Transverse colon (tissue), 4 donors: ENCODE data around the gene MS4A4E. TPM values are rescaled to one million over a fixed set of nuclear protein-coding genes. Genes with fewer than 3 reads are reported as not detected.

Source experiments
- DNase-seq: peaks from one replicate; pipeline ENCODE4 v3.0.0-alpha.2; 2019
- H3K27ac ChIP-seq, 4 donors: fragments of 200-600 bp; sonication (generic); 2 replicates each; pipeline ENCODE4 v1.5.1; 2016 to 2018; ENCODE audit warnings: inconsistent platforms in 4 of 4
- H3K27me3 ChIP-seq: fragments of 200-600 bp; sonication (generic); 2 replicates; pipeline ENCODE4 v1.5.1; 2017; ENCODE audit warnings: inconsistent platforms
- H3K36me3 ChIP-seq, 4 donors: fragments of 200-600 bp; sonication (generic); 2 replicates each; pipeline ENCODE4 v1.5.1; 2017 to 2019; ENCODE audit warnings: inconsistent platforms in 4 of 4
- H3K4me1 ChIP-seq, 4 donors: fragments of 200-600 bp; sonication (generic); 2 replicates each; pipeline ENCODE4 v1.5.1; 2017 to 2020; ENCODE audit warnings: inconsistent platforms in 4 of 4
- H3K4me3 ChIP-seq, 4 donors: fragments of 200-600 bp; sonication (generic); 1 replicate in 1 of 4; 2 replicates in 3 of 4; pipeline versions ENCODE4 v1.5.1 to v1.6.1; 2017 to 2019; ENCODE audit warnings: inconsistent platforms in 4 of 4
- H3K9me3 ChIP-seq, 2 donors: fragments of 200-600 bp; sonication (generic); 2 replicates each; pipeline ENCODE4 v1.5.1; 2017 to 2019; ENCODE audit warnings: inconsistent platforms in 2 of 2
- EP300 ChIP-seq: sonication (generic); formaldehyde crosslinking; IDR thresholded peaks from one replicate; pipeline ENCODE4 v1.6.1; 2017; ENCODE audit warnings: antibody characterized with exemption, low read depth
- POLR2A ChIP-seq: fragments of 450-650 bp; IDR thresholded peaks from one replicate; pipeline ENCODE4 v1.6.1; 2016; ENCODE audit warnings: antibody characterized with exemption, mild to moderate bottlenecking, moderate library complexity
- POLR2AphosphoS5 ChIP-seq, 3 donors: sonication (generic); formaldehyde crosslinking; IDR thresholded peaks; one replicate each; pipeline ENCODE4 v1.6.1; 2016; ENCODE audit warnings: antibody characterized with exemption in 3 of 3
- WGBS, 2 donors: methylation state at CpG; one replicate each; pipeline ENCODE4 v1.1.5; 2018; ENCODE audit warnings: low coverage in 1 of 2; 5-methylcytosine and 5-hydroxymethylcytosine counted together
- in situ Hi-C, 4 donors: fragments of 200-750 bp; cut with MboI; loops; one replicate each; pipeline versions ENCODE4 v1.15.0 to v1.15.1; 2017; ENCODE audit warnings: low sequenced_read_pairs in 3 of 4, low pct_ligation_motif_present in 1 of 4, low pct_unique_long_range_greater_than_20kb in 1 of 4
- intact Hi-C: fragments of 100-400 bp; cut with DNase I; formaldehyde crosslinking; loops from one replicate; pipeline ENCODE4 v1.15.1; 2023; ENCODE audit warnings: low total_unique reads
- total RNA-seq, 4 donors: library from RNA; depleted of rRNA; stranded (reverse); fragments of >200 nt; gene quantifications; one replicate each; pipeline ENCODE4 v1.1.0, GENCODE V29; 2016
- TF ChIP-seq, protein P1 (sequence below), 5 experiments: fragments of 200-600 bp in 3 of 5; fragments of 450-650 bp in 2 of 5; sonication (generic) in 3 of 5; IDR thresholded peaks; 1 replicate in 2 of 5; 2 replicates in 3 of 5; pipeline ENCODE4 v1.5.1; 2016 to 2017; ENCODE audit warnings: antibody characterized with exemption in 5 of 5, inconsistent platforms in 3 of 5, mild to moderate bottlenecking in 2 of 5, moderate library complexity in 1 of 5

The MS4A4E gene
- total RNA-seq, 4 donors from 2014 or later: 0.96 to 50.1 (median 8.0) TPM

DNA sequence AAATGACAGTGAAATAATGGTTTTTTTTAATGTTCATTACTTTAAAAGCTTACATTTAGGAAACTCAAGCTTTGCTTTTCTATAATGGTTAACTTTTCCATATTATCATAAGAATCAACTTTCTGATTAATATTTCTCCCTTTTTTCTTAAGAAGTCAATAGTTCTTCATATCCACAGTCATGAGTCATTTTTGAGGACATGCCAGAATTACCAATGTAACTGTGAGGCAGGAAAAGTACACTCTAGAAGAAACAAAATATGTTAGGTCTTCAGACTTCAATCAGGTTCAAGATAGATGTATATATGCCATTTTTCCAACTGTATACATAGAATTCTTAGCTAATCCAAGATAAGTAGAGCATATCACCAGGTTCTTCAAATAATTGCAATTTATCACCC, 70.9 kb downstream of the MS4A4E start:
- no peaks in the 10 kb centered on the region for H3K27me3 ChIP-seq
- no peak overlapping the region for H3K4me3 ChIP-seq
- H3K4me1 ChIP-seq: no peaks in the 10 kb centered on the region
- no peak overlapping the region for H3K27ac ChIP-seq
- TF ChIP-seq EP300 (no peak), POLR2A (no peak), POLR2AphosphoS5 (IDR thresholded peaks at IDR 0.05) (no peak)
- H3K9me3 ChIP-seq: no peaks in the 10 kb centered on the region
- intact Hi-C loops: no loop called here
- DNase-seq: no peak
- in situ Hi-C loops: loop anchor here in 1 of 4 donors (25.0 kb wide), 1 partner anchor 90 kb away; no protein-coding TSS in a partner anchor
- H3K36me3 ChIP-seq: no peaks in the 10 kb centered on the region

DNA sequence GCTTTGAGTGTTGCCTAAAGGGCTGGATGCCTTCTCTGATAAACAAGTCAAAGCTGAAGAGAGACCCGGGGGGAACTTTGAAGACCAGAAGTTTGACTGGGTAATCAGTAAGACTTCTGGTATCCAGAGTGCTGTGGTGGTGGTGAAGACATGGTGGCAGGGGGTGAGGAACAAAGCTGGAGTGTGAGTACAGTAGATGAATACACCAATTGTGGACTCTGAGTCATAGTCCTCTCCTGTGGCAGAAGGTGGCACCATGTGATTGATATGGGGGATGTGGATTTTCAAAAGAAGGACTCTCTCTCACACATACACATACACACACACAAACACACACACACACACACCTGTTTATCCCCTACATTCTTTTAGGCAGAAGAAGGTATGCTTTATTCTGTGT, 72.4 kb downstream of the MS4A4E start:
- intact Hi-C loops: no loop called here
- TF ChIP-seq, protein P1, sequence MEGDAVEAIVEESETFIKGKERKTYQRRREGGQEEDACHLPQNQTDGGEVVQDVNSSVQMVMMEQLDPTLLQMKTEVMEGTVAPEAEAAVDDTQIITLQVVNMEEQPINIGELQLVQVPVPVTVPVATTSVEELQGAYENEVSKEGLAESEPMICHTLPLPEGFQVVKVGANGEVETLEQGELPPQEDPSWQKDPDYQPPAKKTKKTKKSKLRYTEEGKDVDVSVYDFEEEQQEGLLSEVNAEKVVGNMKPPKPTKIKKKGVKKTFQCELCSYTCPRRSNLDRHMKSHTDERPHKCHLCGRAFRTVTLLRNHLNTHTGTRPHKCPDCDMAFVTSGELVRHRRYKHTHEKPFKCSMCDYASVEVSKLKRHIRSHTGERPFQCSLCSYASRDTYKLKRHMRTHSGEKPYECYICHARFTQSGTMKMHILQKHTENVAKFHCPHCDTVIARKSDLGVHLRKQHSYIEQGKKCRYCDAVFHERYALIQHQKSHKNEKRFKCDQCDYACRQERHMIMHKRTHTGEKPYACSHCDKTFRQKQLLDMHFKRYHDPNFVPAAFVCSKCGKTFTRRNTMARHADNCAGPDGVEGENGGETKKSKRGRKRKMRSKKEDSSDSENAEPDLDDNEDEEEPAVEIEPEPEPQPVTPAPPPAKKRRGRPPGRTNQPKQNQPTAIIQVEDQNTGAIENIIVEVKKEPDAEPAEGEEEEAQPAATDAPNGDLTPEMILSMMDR (IDR thresholded peaks at IDR 0.05): no peak
- no peak for TF ChIP-seq POLR2AphosphoS5 (IDR thresholded peaks at IDR 0.05)
- no peak for TF ChIP-seq POLR2A
- TF ChIP-seq EP300: no peak
- Histone ChIP-seq H3K9me3 (no peaks in the 10 kb centered on the region), H3K27ac (no peak overlapping the region), H3K4me1 (no peaks in the 10 kb centered on the region), H3K36me3 (no peaks in the 10 kb centered on the region), H3K4me3 (no peak overlapping the region), H3K27me3 (no peaks in the 10 kb centered on the region)
- no peak for DNase-seq
- in situ Hi-C loops: loop anchor here in 1 of 4 donors (25.0 kb wide), 1 partner anchor 92 kb away; no protein-coding TSS in a partner anchor
- 96 to 100% methylated on average over 1 of the region's 1 CpG for WGBS, 2 donors

DNA sequence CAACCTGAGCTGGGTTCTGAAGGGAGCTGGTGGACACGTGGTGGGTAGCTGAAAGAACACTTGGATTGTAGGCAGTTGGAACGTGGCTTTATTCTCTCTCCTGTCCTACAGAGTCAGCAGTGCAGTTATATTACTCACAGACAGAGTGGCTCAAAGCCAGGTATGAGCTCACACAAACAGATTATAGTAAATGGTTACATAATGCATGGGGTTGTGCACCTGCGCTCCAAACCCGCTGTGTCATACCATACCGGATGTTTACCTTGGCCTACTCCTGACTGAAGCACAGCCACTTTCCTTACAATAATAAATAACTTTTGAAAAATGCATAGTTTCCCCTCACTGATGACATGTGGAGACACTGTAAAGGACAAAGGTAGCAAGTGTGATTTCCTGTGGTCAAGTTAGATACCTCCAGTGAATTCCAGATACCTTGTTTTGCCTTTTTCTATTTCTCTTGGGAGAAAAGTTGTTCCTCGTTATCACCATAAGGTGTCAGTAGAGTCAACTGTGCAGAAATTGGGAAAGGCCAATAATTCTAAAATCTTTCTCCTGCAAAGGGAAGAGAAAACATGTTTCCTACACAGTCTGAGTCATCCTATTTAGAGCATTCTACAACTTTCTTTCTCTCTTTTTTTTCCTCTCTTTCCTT, 73.5 kb downstream of the MS4A4E start:
- Histone ChIP-seq H3K27ac (peak overlapping the region in 1 of 4 donors; percentile 46), H3K27me3 (no peaks in the 10 kb centered on the region), H3K4me1 (no peaks in the 10 kb centered on the region), H3K36me3 (no peaks in the 10 kb centered on the region), H3K9me3 (no peaks in the 10 kb centered on the region), H3K4me3 (no peak overlapping the region)
- peak; percentile 52 for DNase-seq
- intact Hi-C loops: no loop called here
- in situ Hi-C loops: loop anchor here in 1 of 4 donors (25.0 kb wide), 1 partner anchor 93 kb away; no protein-coding TSS in a partner anchor
- TF ChIP-seq POLR2A (no peak), POLR2AphosphoS5 (IDR thresholded peaks at IDR 0.05) (no peak), EP300 (no peak)
- TF ChIP-seq, protein P1 (IDR thresholded peaks at IDR 0.05): peak in 4 of 5 experiments; percentile 20 to 35 (median 25)
- WGBS, 2 donors: 59 to 77% methylated on average over 4 to 6 of the region's 6 CpGs

DNA sequence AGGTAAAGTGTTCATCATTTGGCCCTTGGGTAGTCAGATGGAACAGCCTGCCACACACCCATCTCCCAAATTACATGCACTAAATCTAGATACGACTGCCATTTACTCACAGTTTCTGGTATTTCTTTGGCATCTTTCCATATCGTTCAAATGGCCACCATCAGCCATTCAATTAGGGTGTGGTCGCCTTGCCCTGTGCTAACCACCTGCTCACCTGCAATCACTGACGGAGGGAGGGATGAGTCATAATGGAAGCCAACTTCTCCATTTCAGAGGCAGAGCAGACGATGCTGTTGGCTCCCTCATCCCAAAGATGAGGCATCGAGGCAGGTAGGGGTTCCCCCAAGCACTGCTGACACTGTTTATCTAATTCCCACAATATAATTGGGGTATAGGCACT, 74.6 kb downstream of the MS4A4E start:
- in situ Hi-C loops: loop anchor here in 1 of 4 donors (25.0 kb wide), 1 partner anchor 94 kb away; no protein-coding TSS in a partner anchor
- WGBS, 2 donors: 40 to 50% methylated on average over 1 to 6 of the region's 6 CpGs
- intact Hi-C loops: no loop called here
- H3K9me3 ChIP-seq: no peaks in the 10 kb centered on the region
- DNase-seq: peak; percentile 20
- no peaks in the 10 kb centered on the region for H3K4me1 ChIP-seq
- no peak overlapping the region for H3K4me3 ChIP-seq
- H3K27ac ChIP-seq: peak overlapping the region in 1 of 4 donors; percentile 46
- H3K27me3 ChIP-seq: no peaks in the 10 kb centered on the region
- H3K36me3 ChIP-seq: no peaks in the 10 kb centered on the region
- no peak for TF ChIP-seq EP300
- peak in 1 of 3 donors; percentile 39 for TF ChIP-seq POLR2AphosphoS5 (IDR thresholded peaks at IDR 0.05)

DNA sequence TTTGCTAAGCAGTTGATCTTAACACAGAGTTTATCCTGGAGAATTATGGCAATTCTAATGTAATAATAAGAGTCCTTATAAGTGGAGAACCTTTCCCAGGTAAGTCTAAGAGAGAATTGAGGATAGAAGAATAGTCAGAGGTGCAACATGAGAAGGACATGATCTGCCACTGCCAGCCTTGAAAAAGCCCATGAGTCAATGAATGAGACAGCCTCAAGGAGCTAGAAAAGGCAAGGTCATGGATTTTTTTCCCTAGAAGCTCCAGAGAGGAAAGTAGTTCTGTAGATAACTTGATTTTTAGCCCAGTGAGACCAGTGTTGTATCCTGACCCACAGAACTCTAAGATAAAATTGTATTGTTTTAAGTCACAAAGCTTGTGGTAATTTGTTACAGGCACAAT, 77.0 kb downstream of the MS4A4E start:
- Histone ChIP-seq H3K27ac (no peak overlapping the region), H3K27me3 (no peaks in the 10 kb centered on the region), H3K4me1 (no peaks in the 10 kb centered on the region), H3K9me3 (no peaks in the 10 kb centered on the region), H3K36me3 (no peaks in the 10 kb centered on the region), H3K4me3 (no peak overlapping the region)
- TF ChIP-seq POLR2A: no peak
- no peak for TF ChIP-seq POLR2AphosphoS5 (IDR thresholded peaks at IDR 0.05)
- TF ChIP-seq, protein P1 (IDR thresholded peaks at IDR 0.05): no peak
- no peak for TF ChIP-seq EP300
- intact Hi-C loops (no loop called here), in situ Hi-C loops (loop anchor here in 1 of 4 donors (25.0 kb wide), 1 partner anchor 96 kb away; no protein-coding TSS in a partner anchor)
- DNase-seq: no peak
